Activated CD8-positive, alpha-beta memory T cell treated with anti-CD3 and anti-CD28 coated beads for 24 hours (primary cell): ENCODE results near the gene GPR50.

Experiments
- DNase-seq: peaks from one replicate; pipeline ENCODE4 v3.0.0-alpha.2; 2020

GPR50 gene

GRCh38 chrX:151176231-151176750, at the start of gene GPR50:
GPR50 (plus strand) TSS chrX:151176584; CDS start chrX:151176722, 138 bp downstream.
- DNase-seq, result no peak

GRCh38 chrX:151132531-151132930, 43.9 kb upstream of the GPR50 start:
- DNase-seq, result no peak

GRCh38 chrX:151151665-151152267, 24.6 kb upstream of the GPR50 start:
- DNase-seq, result no peak

- DNase-seq, result no peak
Measured at GRCh38 chrX:151153086-151153485, 23.3 kb upstream of the GPR50 start.

- DNase-seq, result no peak
Measured at GRCh38 chrX:151153667-151154066, 22.7 kb upstream of the GPR50 start.

- no peak for DNase-seq
Measured at GRCh38 chrX:151155234-151155633, 21.1 kb upstream of the GPR50 start.

GRCh38 chrX:151161690-151162089, 14.7 kb upstream of the GPR50 start:
- no peak for DNase-seq

- no peak for DNase-seq
Measured at GRCh38 chrX:151167791-151168345, 8.5 kb upstream of the GPR50 start.

- DNase-seq, result no peak
Measured at GRCh38 chrX:151169783-151170182, 6.6 kb upstream of the GPR50 start.

GRCh38 chrX:151174581-151175282, 1.7 kb upstream of the GPR50 start:
- no peak for DNase-seq

GRCh38 chrX:151175283-151176062, 911 bp upstream of the GPR50 start:
- no peak for DNase-seq

- no peak for DNase-seq
Measured at GRCh38 chrX:151177141-151178027, 1.0 kb downstream of the GPR50 start.

- no peak for DNase-seq
Measured at GRCh38 chrX:151178746-151179145, 2.4 kb downstream of the GPR50 start.

- no peak for DNase-seq
Measured at GRCh38 chrX:151180400-151180799, 4.0 kb downstream of the GPR50 start.

GRCh38 chrX:151181088-151181487, 4.7 kb downstream of the GPR50 start:
- no peak for DNase-seq

- DNase-seq, result no peak
Measured at GRCh38 chrX:151183233-151183753, 6.9 kb downstream of the GPR50 start.

- no peak for DNase-seq
Measured at GRCh38 chrX:151183912-151184565, 7.7 kb downstream of the GPR50 start.

GRCh38 chrX:151184705-151185104, 8.3 kb downstream of the GPR50 start:
- DNase-seq, result no peak

- no peak for DNase-seq
Measured at GRCh38 chrX:151206871-151207270, 30.5 kb downstream of the GPR50 start.

GRCh38 chrX:151225843-151226242, 49.5 kb downstream of the GPR50 start:
- DNase-seq, result no peak

- no peak for DNase-seq
Measured at GRCh38 chrX:151226941-151227340, 50.6 kb downstream of the GPR50 start.

GRCh38 chrX:151227627-151228026, 51.2 kb downstream of the GPR50 start:
- no peak for DNase-seq
